Right renal pelvis (tissue), 4 donors: ENCODE measurements around the gene RNF213. TPM values are rescaled to one million over a fixed set of nuclear protein-coding genes. Genes with fewer than 3 reads are reported as not detected.
"Not testable (repeated sequence)": the region's sequence is repeated elsewhere in the genome, so short reads cannot be mapped to it uniquely, and the experiment has no call there.

Source experiments
- DNase-seq, 4 donors: peaks; one replicate each; pipeline ENCODE4 v3.0.0-alpha.2; 2013; ENCODE audit warnings: low read depth in 4 of 4, low spot score in 3 of 4, missing footprints in 1 of 4
- polyA plus RNA-seq, 4 donors: library from polyadenylated mRNA; unstranded; fragments of 120-200 nt; gene quantifications; one replicate each; pipeline ENCODE4 v1.2.1, GENCODE V29; 2013; ENCODE audit not compliant: insufficient read length in 4 of 4

RNF213 gene
- polyA plus RNA-seq, 4 donors = 51.7 to 61.4 (median 55.2) TPM

GRCh38 chr17:80267391-80267790, 6.7 kb downstream of the RNF213 start:
- DNase-seq = no peak

GRCh38 chr17:80268427-80268826, 7.8 kb downstream of the RNF213 start:
- DNase-seq = no peak

- DNase-seq = no peak
Observed at GRCh38 chr17:80269405-80269807, 8.8 kb downstream of the RNF213 start.

- no peak for DNase-seq
Observed at GRCh38 chr17:80270104-80270503, 9.5 kb downstream of the RNF213 start.

- no peak for DNase-seq
Observed at GRCh38 chr17:80270836-80271235, 10.2 kb downstream of the RNF213 start.

GRCh38 chr17:80272366-80272765, 11.7 kb downstream of the RNF213 start:
- DNase-seq = no peak

GRCh38 chr17:80274331-80274730, 13.7 kb downstream of the RNF213 start:
- no peak for DNase-seq

GRCh38 chr17:80274871-80275449, 14.3 kb downstream of the RNF213 start:
- no peak for DNase-seq

GRCh38 chr17:80275857-80276256, 15.2 kb downstream of the RNF213 start:
- DNase-seq = not testable (repeated sequence)

- no peak for DNase-seq
Observed at GRCh38 chr17:80277751-80278671, 17.4 kb downstream of the RNF213 start.

GRCh38 chr17:80279895-80280294, 19.2 kb downstream of the RNF213 start:
- DNase-seq = no peak

GRCh38 chr17:80281516-80281915, 20.9 kb downstream of the RNF213 start:
- no peak for DNase-seq

- DNase-seq = no peak
Observed at GRCh38 chr17:80283116-80283852, 22.6 kb downstream of the RNF213 start.

- DNase-seq = no peak
Observed at GRCh38 chr17:80284631-80285030, 24.0 kb downstream of the RNF213 start.

- no peak for DNase-seq
Observed at GRCh38 chr17:80285237-80285920, 24.7 kb downstream of the RNF213 start.

- DNase-seq = no peak
Observed at GRCh38 chr17:80286638-80286960, 25.9 kb downstream of the RNF213 start.

GRCh38 chr17:80287038-80287437, 26.4 kb downstream of the RNF213 start:
- no peak for DNase-seq

- no peak for DNase-seq
Observed at GRCh38 chr17:80287806-80288567, 27.3 kb downstream of the RNF213 start.

GRCh38 chr17:80289616-80290015, 29.0 kb downstream of the RNF213 start:
- DNase-seq = no peak

- DNase-seq = no peak
Observed at GRCh38 chr17:80290156-80290555, 29.5 kb downstream of the RNF213 start.
